Karpas-422 (cell line): ENCODE data around the gene COL24A1. TPM values are rescaled to one million over a fixed set of nuclear protein-coding genes. Genes with fewer than 3 reads are reported as not detected.
"Not testable (repeated sequence)": the region's sequence is repeated elsewhere in the genome, so short reads cannot be mapped to it uniquely, and the experiment has no call there.

ENCODE experiments used
- DNase-seq: peaks from one replicate; pipeline ENCODE4 v3.0.0-alpha.2; 2015
- H2AFZ ChIP-seq: fragments of 200-600 bp; sonication (generic); 2 replicates; pipeline ENCODE4 v1.6.1; 2014; ENCODE audit warnings: antibody characterized with exemption, low read length, mixed read lengths
- H3K27ac ChIP-seq: fragments of 200-600 bp; sonication (generic); 2 replicates; pipeline ENCODE4 v1.5.1; 2014; ENCODE audit warnings: mild to moderate bottlenecking, low read length, moderate library complexity
- H3K27me3 ChIP-seq: fragments of 200-600 bp; sonication (generic); 2 replicates; pipeline ENCODE4 v1.6.1; 2014; ENCODE audit warnings: low read length, mixed read lengths
- H3K36me3 ChIP-seq: fragments of 200-600 bp; sonication (generic); 2 replicates; pipeline ENCODE4 v1.6.1; 2014; ENCODE audit warnings: low read length, mixed read lengths; ENCODE audit not compliant: insufficient read depth
- H3K4me1 ChIP-seq: fragments of 200-600 bp; sonication (generic); 2 replicates; pipeline ENCODE4 v1.6.1; 2014; ENCODE audit warnings: mild to moderate bottlenecking, low read length, mixed read lengths
- H3K4me2 ChIP-seq: fragments of 200-600 bp; sonication (generic); 2 replicates; pipeline ENCODE4 v1.6.1; 2014; ENCODE audit warnings: low read length, low read depth, mild to moderate bottlenecking; ENCODE audit not compliant: poor library complexity, severe bottlenecking
- H3K4me3 ChIP-seq: fragments of 200-600 bp; sonication (generic); 2 replicates; pipeline ENCODE4 v1.5.1; 2014; ENCODE audit warnings: mild to moderate bottlenecking, antibody characterized with exemption, low read length, mixed read lengths
- H3K79me2 ChIP-seq: fragments of 200-600 bp; sonication (generic); 2 replicates; pipeline ENCODE4 v1.6.1; 2014; ENCODE audit warnings: mild to moderate bottlenecking, low read length, mixed read lengths
- H3K9ac ChIP-seq: fragments of 200-600 bp; sonication (generic); 2 replicates; pipeline ENCODE4 v1.6.0; 2014; ENCODE audit warnings: low read length
- H3K9me2 ChIP-seq: fragments of 200-600 bp; sonication (generic), shearing (Covaris generic); replicated peaks from 2 replicates; pipeline ENCODE4 v1.6.0; 2014; ENCODE audit warnings: mild to moderate bottlenecking, low read length, moderate library complexity; ENCODE audit not compliant: insufficient read depth
- H3K9me3 ChIP-seq: fragments of 300-700, 200-600 bp; sonication (generic); 2 replicates; pipeline ENCODE4 v1.6.1; 2014; ENCODE audit warnings: low read length, mixed read lengths
- H4K20me1 ChIP-seq: fragments of 200-600 bp; sonication (generic); 2 replicates; pipeline ENCODE4 v1.6.1; 2014; ENCODE audit warnings: mild to moderate bottlenecking, antibody characterized with exemption, low read length, low read depth; ENCODE audit not compliant: insufficient read depth
- total RNA-seq: library from RNA; depleted of rRNA; stranded (reverse); fragments of >200 nt; shearing (Covaris generic); gene quantifications from 2 replicates; pipeline ENCODE4 v1.2.3, GENCODE V29; 2014; ENCODE audit warnings: low replicate concordance

Gene COL24A1
- total RNA-seq, 1 experiment from 2014 or later = not detected

- no peaks in the 10 kb centered on the region for H4K20me1 ChIP-seq
- no peak overlapping the region for H3K4me2 ChIP-seq
- no peaks in the 10 kb centered on the region for H3K36me3 ChIP-seq
- H3K27ac ChIP-seq = no peak overlapping the region
- no peak for DNase-seq
- no peaks in the 10 kb centered on the region for H3K27me3 ChIP-seq
- no peak overlapping the region for H3K4me3 ChIP-seq
- H3K79me2 ChIP-seq = no peaks in the 10 kb centered on the region
- H3K9me2 ChIP-seq = no peaks in the 10 kb centered on the region
- no peaks in the 10 kb centered on the region for H3K9me3 ChIP-seq
- no peak overlapping the region for H2AFZ ChIP-seq
- H3K9ac ChIP-seq = no peak overlapping the region
- no peaks in the 10 kb centered on the region for H3K4me1 ChIP-seq
Measured at GRCh38 chr1:85847356-85847755, 309.2 kb downstream of the COL24A1 start.

- DNase-seq = no peak
- Histone ChIP-seq H3K27ac (no peak overlapping the region), H3K36me3 (no peaks in the 10 kb centered on the region), H3K9ac (no peak overlapping the region), H4K20me1 (no peaks in the 10 kb centered on the region), H3K79me2 (no peaks in the 10 kb centered on the region), H2AFZ (no peak overlapping the region), H3K9me2 (no peaks in the 10 kb centered on the region), H3K4me3 (no peak overlapping the region), H3K4me1 (no peaks in the 10 kb centered on the region), H3K9me3 (no peaks in the 10 kb centered on the region), H3K27me3 (no peaks in the 10 kb centered on the region), H3K4me2 (no peak overlapping the region)
Measured at GRCh38 chr1:85846706-85847105, 309.9 kb downstream of the COL24A1 start.

GRCh38 chr1:85839459-85839858 lies 317.1 kb downstream of the COL24A1 start:
- H3K4me2 ChIP-seq = no peak overlapping the region
- H3K4me3 ChIP-seq = no peak overlapping the region
- H3K36me3 ChIP-seq = no peaks in the 10 kb centered on the region
- H3K4me1 ChIP-seq = peaks cover 3% of the 10 kb centered on the region; the same call in 1 of the 2 replicates
- no peaks in the 10 kb centered on the region for H3K9me3 ChIP-seq
- DNase-seq = no peak
- no peaks in the 10 kb centered on the region for H3K27me3 ChIP-seq
- no peak overlapping the region for H3K27ac ChIP-seq
- H3K9me2 ChIP-seq = no peaks in the 10 kb centered on the region
- H3K9ac ChIP-seq = no peak overlapping the region
- no peaks in the 10 kb centered on the region for H3K79me2 ChIP-seq
- H2AFZ ChIP-seq = no peak overlapping the region
- H4K20me1 ChIP-seq = no peaks in the 10 kb centered on the region

GRCh38 chr1:85838238-85838637 lies 318.3 kb downstream of the COL24A1 start:
- H3K79me2 ChIP-seq = no peaks in the 10 kb centered on the region
- no peak overlapping the region for H3K27ac ChIP-seq
- DNase-seq = peak; percentile 63
- H3K9me3 ChIP-seq = no peaks in the 10 kb centered on the region
- no peaks in the 10 kb centered on the region for H4K20me1 ChIP-seq
- H3K4me2 ChIP-seq = no peak overlapping the region
- no peaks in the 10 kb centered on the region for H3K27me3 ChIP-seq
- H3K9ac ChIP-seq = no peak overlapping the region
- H3K9me2 ChIP-seq = no peaks in the 10 kb centered on the region
- peaks cover 3% of the 10 kb centered on the region; the same call in 1 of the 2 replicates for H3K4me1 ChIP-seq
- H3K36me3 ChIP-seq = no peaks in the 10 kb centered on the region
- no peak overlapping the region for H2AFZ ChIP-seq
- H3K4me3 ChIP-seq = no peak overlapping the region

- H3K79me2 ChIP-seq = no peaks in the 10 kb centered on the region
- H3K9me2 ChIP-seq = no peaks in the 10 kb centered on the region
- DNase-seq = no peak
- no peak overlapping the region for H3K4me2 ChIP-seq
- H3K27me3 ChIP-seq = no peaks in the 10 kb centered on the region
- H3K36me3 ChIP-seq = no peaks in the 10 kb centered on the region
- no peaks in the 10 kb centered on the region for H3K9me3 ChIP-seq
- no peak overlapping the region for H2AFZ ChIP-seq
- H3K4me3 ChIP-seq = no peak overlapping the region
- peaks cover 3% of the 10 kb centered on the region; the same call in 1 of the 2 replicates for H3K4me1 ChIP-seq
- H4K20me1 ChIP-seq = no peaks in the 10 kb centered on the region
- no peak overlapping the region for H3K27ac ChIP-seq
- no peak overlapping the region for H3K9ac ChIP-seq
Measured at GRCh38 chr1:85836736-85837135, 319.8 kb downstream of the COL24A1 start.

GRCh38 chr1:85833165-85833564 lies 323.4 kb downstream of the COL24A1 start:
- not testable (repeated sequence) for H3K4me3 ChIP-seq, H3K4me2 ChIP-seq, H3K9me2 ChIP-seq, H3K36me3 ChIP-seq, H4K20me1 ChIP-seq, H3K9ac ChIP-seq, H3K27ac ChIP-seq, H3K4me1 ChIP-seq, H3K27me3 ChIP-seq, H2AFZ ChIP-seq, H3K9me3 ChIP-seq, H3K79me2 ChIP-seq, DNase-seq

- no peaks in the 10 kb centered on the region for H3K9me3 ChIP-seq
- H3K4me2 ChIP-seq = no peak overlapping the region
- no peaks in the 10 kb centered on the region for H3K9me2 ChIP-seq
- no peak overlapping the region for H3K4me3 ChIP-seq
- no peaks in the 10 kb centered on the region for H3K4me1 ChIP-seq
- no peak overlapping the region for H3K27ac ChIP-seq
- no peaks in the 10 kb centered on the region for H3K36me3 ChIP-seq
- H4K20me1 ChIP-seq = no peaks in the 10 kb centered on the region
- H3K9ac ChIP-seq = no peak overlapping the region
- H3K79me2 ChIP-seq = no peaks in the 10 kb centered on the region
- no peak overlapping the region for H2AFZ ChIP-seq
- no peak for DNase-seq
- no peaks in the 10 kb centered on the region for H3K27me3 ChIP-seq
Measured at GRCh38 chr1:85830837-85831236, 325.7 kb downstream of the COL24A1 start.

GRCh38 chr1:85824066-85824840 lies 332.3 kb downstream of the COL24A1 start:
- no peaks in the 10 kb centered on the region for H3K79me2 ChIP-seq
- no peaks in the 10 kb centered on the region for H3K36me3 ChIP-seq
- DNase-seq = no peak
- H3K4me2 ChIP-seq = no peak overlapping the region
- H3K9me2 ChIP-seq = no peaks in the 10 kb centered on the region
- H4K20me1 ChIP-seq = no peaks in the 10 kb centered on the region
- no peaks in the 10 kb centered on the region for H3K4me1 ChIP-seq
- no peak overlapping the region for H3K4me3 ChIP-seq
- H3K9ac ChIP-seq = no peak overlapping the region
- H3K9me3 ChIP-seq = no peaks in the 10 kb centered on the region
- H2AFZ ChIP-seq = no peak overlapping the region
- H3K27me3 ChIP-seq = no peaks in the 10 kb centered on the region
- no peak overlapping the region for H3K27ac ChIP-seq
